Measurements from ENCODE around the gene DPY19L2.
"Not testable (repeated sequence)": the region's sequence is repeated elsewhere in the genome, so short reads cannot be mapped to it uniquely, and the experiment has no call there.

DNA sequence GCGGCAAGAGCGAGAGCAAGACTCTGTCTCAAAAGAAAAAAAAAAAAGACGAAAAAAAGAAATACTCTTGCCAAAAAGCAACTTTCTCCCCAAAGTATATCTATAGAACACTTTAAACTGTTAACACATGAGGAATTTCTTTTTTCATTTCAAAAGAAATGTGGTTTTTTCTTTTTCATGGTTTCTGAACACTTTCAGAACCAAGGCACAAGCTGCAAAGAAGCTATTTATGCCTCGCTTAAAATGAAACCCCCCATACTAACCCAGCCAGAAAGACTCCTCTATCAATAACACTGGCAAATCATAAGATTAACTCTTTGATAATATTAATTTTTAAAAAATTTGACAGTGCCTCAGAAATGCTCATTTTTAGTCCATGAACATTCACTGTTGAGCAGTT, 48.6 kb upstream of the DPY19L2 start:
- TF ChIP-seq ZNF416 (CRISPR knock-in tag; IDR thresholded peaks at IDR 0.05); SP1 (CRISPR knock-in tag; conservative IDR thresholded peaks at IDR 0.05); ELF4 (CRISPR knock-in tag; IDR thresholded peaks at IDR 0.05; ENCODE audit: low read depth); ZNF423 (CRISPR knock-in tag; IDR thresholded peaks at IDR 0.05); ESRRA (CRISPR knock-in tag; IDR thresholded peaks at IDR 0.05; ENCODE audit: borderline replicate concordance): not testable (repeated sequence)
- TF ChIP-seq, protein P1, sequence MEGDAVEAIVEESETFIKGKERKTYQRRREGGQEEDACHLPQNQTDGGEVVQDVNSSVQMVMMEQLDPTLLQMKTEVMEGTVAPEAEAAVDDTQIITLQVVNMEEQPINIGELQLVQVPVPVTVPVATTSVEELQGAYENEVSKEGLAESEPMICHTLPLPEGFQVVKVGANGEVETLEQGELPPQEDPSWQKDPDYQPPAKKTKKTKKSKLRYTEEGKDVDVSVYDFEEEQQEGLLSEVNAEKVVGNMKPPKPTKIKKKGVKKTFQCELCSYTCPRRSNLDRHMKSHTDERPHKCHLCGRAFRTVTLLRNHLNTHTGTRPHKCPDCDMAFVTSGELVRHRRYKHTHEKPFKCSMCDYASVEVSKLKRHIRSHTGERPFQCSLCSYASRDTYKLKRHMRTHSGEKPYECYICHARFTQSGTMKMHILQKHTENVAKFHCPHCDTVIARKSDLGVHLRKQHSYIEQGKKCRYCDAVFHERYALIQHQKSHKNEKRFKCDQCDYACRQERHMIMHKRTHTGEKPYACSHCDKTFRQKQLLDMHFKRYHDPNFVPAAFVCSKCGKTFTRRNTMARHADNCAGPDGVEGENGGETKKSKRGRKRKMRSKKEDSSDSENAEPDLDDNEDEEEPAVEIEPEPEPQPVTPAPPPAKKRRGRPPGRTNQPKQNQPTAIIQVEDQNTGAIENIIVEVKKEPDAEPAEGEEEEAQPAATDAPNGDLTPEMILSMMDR (IDR thresholded peaks at IDR 0.05), result not testable (repeated sequence)
- TF ChIP-seq, protein P2, sequence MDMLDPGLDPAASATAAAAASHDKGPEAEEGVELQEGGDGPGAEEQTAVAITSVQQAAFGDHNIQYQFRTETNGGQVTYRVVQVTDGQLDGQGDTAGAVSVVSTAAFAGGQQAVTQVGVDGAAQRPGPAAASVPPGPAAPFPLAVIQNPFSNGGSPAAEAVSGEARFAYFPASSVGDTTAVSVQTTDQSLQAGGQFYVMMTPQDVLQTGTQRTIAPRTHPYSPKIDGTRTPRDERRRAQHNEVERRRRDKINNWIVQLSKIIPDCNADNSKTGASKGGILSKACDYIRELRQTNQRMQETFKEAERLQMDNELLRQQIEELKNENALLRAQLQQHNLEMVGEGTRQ (CRISPR knock-in tag; IDR thresholded peaks at IDR 0.05), result not testable (repeated sequence)
- TF ChIP-seq, protein P3, sequence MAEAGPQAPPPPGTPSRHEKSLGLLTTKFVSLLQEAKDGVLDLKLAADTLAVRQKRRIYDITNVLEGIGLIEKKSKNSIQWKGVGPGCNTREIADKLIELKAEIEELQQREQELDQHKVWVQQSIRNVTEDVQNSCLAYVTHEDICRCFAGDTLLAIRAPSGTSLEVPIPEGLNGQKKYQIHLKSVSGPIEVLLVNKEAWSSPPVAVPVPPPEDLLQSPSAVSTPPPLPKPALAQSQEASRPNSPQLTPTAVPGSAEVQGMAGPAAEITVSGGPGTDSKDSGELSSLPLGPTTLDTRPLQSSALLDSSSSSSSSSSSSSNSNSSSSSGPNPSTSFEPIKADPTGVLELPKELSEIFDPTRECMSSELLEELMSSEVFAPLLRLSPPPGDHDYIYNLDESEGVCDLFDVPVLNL (CRISPR knock-in tag; IDR thresholded peaks at IDR 0.05; ENCODE audit: borderline replicate concordance, low read depth), result not testable (repeated sequence)

All from WTC11 (cell line).